Lower leg skin (tissue), 4 donors: Measurements from ENCODE around the gene SEMA3C. TPM values are rescaled to one million over a fixed set of nuclear protein-coding genes. Genes with fewer than 3 reads are reported as not detected.

Experiments used
- DNase-seq, 2 donors: peaks; one replicate each; pipeline ENCODE4 v3.0.0-alpha.2; 2019; ENCODE audit warnings: low spot score in 2 of 2
- H3K4me3 ChIP-seq: fragments of 200-600 bp; sonication (generic); 2 replicates; pipeline ENCODE4 v1.5.1; 2017; ENCODE audit warnings: mild to moderate bottlenecking, low read depth; ENCODE audit not compliant: poor library complexity, severe bottlenecking
- POLR2A ChIP-seq, 2 donors: fragments of 450-650 bp; IDR thresholded peaks; one replicate each; pipeline ENCODE4 v1.6.1; 2016 to 2017; ENCODE audit warnings: antibody characterized with exemption in 2 of 2, mild to moderate bottlenecking in 1 of 2, moderate library complexity in 1 of 2
- WGBS, 2 donors: methylation state at CpG; one replicate each; pipeline ENCODE4 v1.1.5; 2018; 5-methylcytosine and 5-hydroxymethylcytosine counted together
- intact Hi-C: fragments of 100-400 bp; cut with DNase I; formaldehyde crosslinking; loops from one replicate; pipeline ENCODE4 v1.15.0; 2023; ENCODE audit warnings: low total_unique reads
- total RNA-seq, 4 donors: library from RNA; depleted of rRNA; stranded (reverse); fragments of >200 nt; gene quantifications; one replicate each; pipeline ENCODE4 v1.1.0, GENCODE V29; 2016
- TF ChIP-seq, protein P1 (sequence below), 3 donors: fragments of 450-650 bp; IDR thresholded peaks; one replicate each; pipeline ENCODE4 v1.5.1; 2016; ENCODE audit warnings: antibody characterized with exemption in 3 of 3, mild to moderate bottlenecking in 3 of 3, moderate library complexity in 2 of 3

Gene SEMA3C
- total RNA-seq, 4 donors from 2014 or later = 53.0 to 96.6 (median 70.7) TPM

DNA sequence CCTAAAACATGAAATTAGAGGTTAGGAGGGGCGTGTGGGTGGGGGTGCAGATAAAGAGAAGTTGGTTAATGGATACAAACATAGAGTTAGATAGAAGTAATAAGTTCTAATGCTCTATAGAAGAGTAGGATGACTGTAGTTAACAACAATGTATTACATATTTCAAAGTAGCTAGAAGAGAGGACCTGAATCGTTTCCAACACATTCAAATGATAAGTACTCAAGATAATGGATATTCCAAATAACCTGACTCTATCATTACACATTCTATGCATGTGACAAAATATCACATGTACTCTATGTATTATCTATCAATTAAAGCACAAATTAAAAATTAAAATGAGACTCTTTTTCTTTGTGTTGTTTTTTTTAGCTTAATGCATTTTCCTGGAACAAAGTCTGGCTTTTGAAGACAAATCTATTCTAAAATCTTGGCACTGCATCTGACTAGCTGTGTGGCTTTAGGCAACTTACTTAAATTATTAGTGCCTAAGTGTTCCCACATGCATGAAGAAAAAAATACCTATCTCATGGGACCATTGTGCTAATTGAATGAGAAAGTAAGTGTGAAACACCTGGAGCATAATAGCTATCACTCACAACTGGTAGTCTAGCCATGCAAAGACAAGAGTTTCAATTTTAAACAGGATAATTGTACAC, 75.7 kb downstream of the SEMA3C start:
- TF ChIP-seq, protein P1, sequence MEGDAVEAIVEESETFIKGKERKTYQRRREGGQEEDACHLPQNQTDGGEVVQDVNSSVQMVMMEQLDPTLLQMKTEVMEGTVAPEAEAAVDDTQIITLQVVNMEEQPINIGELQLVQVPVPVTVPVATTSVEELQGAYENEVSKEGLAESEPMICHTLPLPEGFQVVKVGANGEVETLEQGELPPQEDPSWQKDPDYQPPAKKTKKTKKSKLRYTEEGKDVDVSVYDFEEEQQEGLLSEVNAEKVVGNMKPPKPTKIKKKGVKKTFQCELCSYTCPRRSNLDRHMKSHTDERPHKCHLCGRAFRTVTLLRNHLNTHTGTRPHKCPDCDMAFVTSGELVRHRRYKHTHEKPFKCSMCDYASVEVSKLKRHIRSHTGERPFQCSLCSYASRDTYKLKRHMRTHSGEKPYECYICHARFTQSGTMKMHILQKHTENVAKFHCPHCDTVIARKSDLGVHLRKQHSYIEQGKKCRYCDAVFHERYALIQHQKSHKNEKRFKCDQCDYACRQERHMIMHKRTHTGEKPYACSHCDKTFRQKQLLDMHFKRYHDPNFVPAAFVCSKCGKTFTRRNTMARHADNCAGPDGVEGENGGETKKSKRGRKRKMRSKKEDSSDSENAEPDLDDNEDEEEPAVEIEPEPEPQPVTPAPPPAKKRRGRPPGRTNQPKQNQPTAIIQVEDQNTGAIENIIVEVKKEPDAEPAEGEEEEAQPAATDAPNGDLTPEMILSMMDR (IDR thresholded peaks at IDR 0.05) = no peak
- no peak for TF ChIP-seq POLR2A (IDR thresholded peaks at IDR 0.05)
- WGBS, 2 donors = 54 to 59% methylated on average over 2 of the region's 2 CpGs
- intact Hi-C loops = no loop called here

DNA sequence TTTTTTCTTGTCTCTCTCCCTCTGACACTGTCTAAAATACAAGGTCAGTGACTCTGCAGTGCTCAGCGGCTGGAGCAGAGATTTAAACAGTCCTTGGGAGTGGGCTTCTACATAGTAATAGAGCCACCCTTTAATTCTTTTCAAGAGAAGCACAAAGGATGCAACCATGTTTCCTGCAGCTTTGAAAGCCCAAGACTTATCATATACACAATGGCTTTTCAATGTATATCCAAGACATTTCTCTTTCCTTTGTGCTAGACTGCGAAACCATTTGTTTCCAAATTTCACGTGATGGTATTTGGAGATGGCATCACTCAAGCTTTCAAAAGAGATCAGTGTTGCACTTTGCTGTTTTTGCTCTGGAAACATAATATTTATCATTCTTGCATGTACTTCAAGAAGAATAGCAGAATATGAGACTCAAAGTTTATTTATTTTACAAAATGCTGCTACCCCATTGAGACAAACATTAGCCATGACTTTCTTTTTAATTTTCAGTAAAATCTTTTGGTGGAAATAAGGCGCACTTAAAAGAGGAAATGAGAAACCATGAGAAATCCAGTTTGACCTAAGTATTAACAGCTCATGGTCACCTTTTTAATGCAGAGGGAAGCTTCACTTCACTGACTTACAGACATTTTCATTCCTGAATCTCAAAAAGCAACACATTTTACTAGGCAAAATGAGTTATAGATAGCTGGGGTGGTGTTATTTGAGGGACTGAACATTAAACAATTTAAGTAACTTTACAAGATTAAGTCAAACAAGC, 76.6 kb downstream of the SEMA3C start:
- no peak for DNase-seq
- intact Hi-C loops = no loop called here
- WGBS, 2 donors = 82 to 83% methylated on average over 4 of the region's 4 CpGs
- no peak overlapping the region for H3K4me3 ChIP-seq
- TF ChIP-seq POLR2A (IDR thresholded peaks at IDR 0.05) = no peak
- TF ChIP-seq, protein P1 (IDR thresholded peaks at IDR 0.05) = no peak

More for the DNA sequence above, 75.7 kb downstream of the SEMA3C start:
- no peak for DNase-seq
- H3K4me3 ChIP-seq = no peak overlapping the region

DNA sequence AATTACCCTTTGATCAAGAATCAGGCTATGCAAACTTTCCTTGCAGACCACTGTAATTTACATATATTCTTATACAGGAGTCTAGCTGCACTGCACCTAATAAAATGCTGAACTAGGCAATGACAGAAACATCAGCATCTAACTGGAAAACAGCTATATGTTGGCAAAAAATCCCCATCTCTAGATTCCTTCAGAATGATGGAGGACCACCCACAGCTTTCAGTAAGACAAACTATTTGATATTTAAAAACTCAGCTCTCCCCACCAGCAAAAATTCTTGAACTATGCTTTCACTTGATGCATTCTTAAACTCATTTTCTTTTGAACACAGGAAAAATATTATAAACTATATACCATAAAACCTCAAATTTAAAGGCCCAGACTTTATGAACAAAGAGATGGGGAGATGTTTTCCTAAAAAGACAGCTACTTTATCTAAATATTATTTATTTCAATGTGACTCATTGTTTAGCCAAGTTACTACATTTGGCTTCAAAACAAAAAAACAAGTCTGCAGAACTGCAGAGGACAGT, 77.4 kb downstream of the SEMA3C start:
- TF ChIP-seq POLR2A (IDR thresholded peaks at IDR 0.05) = no peak
- TF ChIP-seq, protein P1 (IDR thresholded peaks at IDR 0.05) = no peak
- intact Hi-C loops = no loop called here
- H3K4me3 ChIP-seq = no peak overlapping the region
- DNase-seq = no peak

DNA sequence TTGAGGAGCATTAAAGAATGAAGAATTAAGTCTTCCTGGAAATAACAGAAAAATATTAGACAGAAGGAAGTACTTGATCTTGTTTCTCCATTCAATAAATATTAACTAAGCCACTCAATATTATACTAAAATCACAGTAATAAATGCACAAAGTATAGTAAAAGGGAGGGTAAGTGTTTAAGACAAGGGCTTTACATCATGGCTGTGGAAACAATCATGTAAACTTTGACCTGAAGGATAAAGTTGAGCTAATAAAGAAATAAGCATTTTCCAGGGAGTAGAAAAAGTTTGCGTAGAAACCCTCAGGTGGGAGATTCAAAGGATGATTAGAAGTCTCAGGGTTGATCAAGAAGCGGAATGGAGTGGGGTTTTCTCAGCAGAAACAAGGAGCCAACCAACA, 78.2 kb downstream of the SEMA3C start:
- intact Hi-C loops = no loop called here

DNA sequence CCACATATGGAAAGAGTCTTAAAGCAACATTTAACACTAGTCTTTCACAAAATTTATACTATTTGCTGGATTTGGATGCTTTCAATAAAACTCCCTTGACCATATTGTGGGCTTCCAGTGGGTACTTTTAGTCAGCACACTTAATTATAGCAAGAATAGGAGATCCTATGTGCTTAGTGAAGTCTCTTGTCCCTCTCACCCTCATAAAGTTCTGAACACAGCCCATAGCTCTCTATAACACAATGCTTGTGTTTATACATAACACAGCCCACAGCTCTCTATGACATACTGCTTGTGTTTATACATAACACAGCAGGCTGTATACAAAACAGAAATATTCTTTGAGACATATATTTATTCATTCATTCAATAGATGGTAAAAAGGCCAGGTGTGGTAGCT, 79.0 kb downstream of the SEMA3C start:
- TF ChIP-seq, protein P1 (IDR thresholded peaks at IDR 0.05) = no peak
- TF ChIP-seq POLR2A (IDR thresholded peaks at IDR 0.05) = no peak
- no peak for DNase-seq
- no peak overlapping the region for H3K4me3 ChIP-seq
- intact Hi-C loops = no loop called here

More for the DNA sequence above, 78.2 kb downstream of the SEMA3C start:
- no peak overlapping the region for H3K4me3 ChIP-seq
- TF ChIP-seq, protein P1 (IDR thresholded peaks at IDR 0.05) = no peak
- TF ChIP-seq POLR2A (IDR thresholded peaks at IDR 0.05) = no peak
- no peak for DNase-seq
- WGBS, 2 donors = 91 to 92% methylated on average over 2 of the region's 2 CpGs
